GM19239 (cell line): ENCODE data around the gene POU6F1.
A peak's percentile ranks its signal among the peaks of the same experiment; 100 is the strongest.

Source experiments
- DNase-seq: peaks from one replicate; pipeline ENCODE4 v3.0.0; 2011; ENCODE audit warnings: low spot score; ENCODE audit not compliant: insufficient read length
- FAIRE-seq: peaks from 2 replicates; lab custom pipeline; 2011; peaks lifted over from hg19 to GRCh38; lab: Jason Lieb, UNC

POU6F1 gene

GRCh38 chr12:51172515-51173431 is 45.1 kb downstream of the POU6F1 start, which contains the start of gene TFCP2:
Gene TFCP2 (minus strand): TSS chr12:51173135. CDS start chr12:51172422, 713 bp downstream.
- FAIRE-seq (peak; percentile 94), DNase-seq (peak; percentile 84)

GRCh38 chr12:51171884-51172514 is 45.9 kb downstream of the POU6F1 start:
- DNase-seq: no peak
- FAIRE-seq: no peak

GRCh38 chr12:51163795-51164194 is 54.1 kb downstream of the POU6F1 start:
- DNase-seq: no peak
- FAIRE-seq: no peak

- DNase-seq: no peak
- no peak for FAIRE-seq
Measured at GRCh38 chr12:51162217-51162616, 55.6 kb downstream of the POU6F1 start.

- DNase-seq (no peak), FAIRE-seq (no peak)
Measured at GRCh38 chr12:51160814-51161459, 56.9 kb downstream of the POU6F1 start.

GRCh38 chr12:51156245-51156765 is 61.6 kb downstream of the POU6F1 start:
- FAIRE-seq: no peak
- DNase-seq: no peak

- no peak for FAIRE-seq
Measured at GRCh38 chr12:51152953-51153352, 64.9 kb downstream of the POU6F1 start.

GRCh38 chr12:51150777-51151176 is 67.1 kb downstream of the POU6F1 start:
- no peak for FAIRE-seq
- DNase-seq: no peak

More at GRCh38 chr12:51152953-51153352, 64.9 kb downstream of the POU6F1 start:
- DNase-seq: no peak

GRCh38 chr12:51147309-51147708 is 70.6 kb downstream of the POU6F1 start:
- FAIRE-seq (no peak), DNase-seq (no peak)

GRCh38 chr12:51139292-51139844 is 78.5 kb downstream of the POU6F1 start:
- DNase-seq (no peak), FAIRE-seq (no peak)
